Measurements from ENCODE around the gene SOX11. TPM values are rescaled to one million over a fixed set of nuclear protein-coding genes. Genes with fewer than 3 reads are reported as not detected.

Gene SOX11
- total and polyA plus RNA-seq, 2 of the 8 experiments (the other 6 are each of a cell fraction or from before 2014, with no cell fraction given): 9.0 to 55.6 TPM

DNA sequence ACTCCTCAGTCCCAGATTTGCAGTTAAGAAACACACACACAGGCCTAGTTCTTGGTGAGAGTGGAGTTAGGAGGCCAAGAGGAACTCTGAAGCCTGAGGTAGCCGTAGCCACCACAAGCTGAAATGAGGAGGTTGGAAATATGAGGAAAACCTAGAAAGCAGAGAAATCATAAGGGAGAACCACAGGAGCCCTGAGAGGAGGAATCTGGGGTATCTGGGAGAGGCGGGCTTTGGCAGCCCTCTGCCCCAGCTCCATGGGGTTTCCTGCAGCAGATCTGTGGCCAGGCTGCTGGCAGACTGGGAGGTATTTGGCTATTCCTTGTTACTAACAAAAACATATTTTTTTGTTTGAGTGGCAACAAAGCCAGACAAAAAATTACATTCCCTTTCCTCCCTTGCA, 11.0 kb downstream of the SOX11 start:
- Histone ChIP-seq H3K9me3 (ENCODE audit: insufficient read depth in 2 of 2, low read depth in 1 of 2, low read length in 1 of 2) (no peaks in the 10 kb centered on the region), H3K4me2 (ENCODE audit: insufficient read depth in 1 of 2, low read depth in 2 of 2, low read length in 2 of 2) (no peak overlapping the region), H2BK5ac (ENCODE audit: low read depth, low read length) (0 out of 2 replicates have a peak overlapping the region, but pooled peaks have one; percentile 35), H4K5ac (ENCODE audit: insufficient read length, low read depth, low read length) (no peak overlapping the region), H2AFZ (ENCODE audit: low read length) (no peak overlapping the region), H3K23me2 (ENCODE audit: low read depth, low read length) (no peaks in the 10 kb centered on the region), H3K23ac (ENCODE audit: insufficient read length) (no peak overlapping the region), H3K79me2 (ENCODE audit: control insufficient read depth in 1 of 2, insufficient read depth in 2 of 2, low read length in 2 of 2) (peaks cover 0 to 32% of the 10 kb centered on the region in 2 experiments; a peak in 3 of 4 replicates), H3K36me3 (ENCODE audit: control insufficient read depth in 2 of 4, insufficient read depth in 4 of 4, low read length in 3 of 4) (peaks cover 0 to 11% (median 2%) of the 10 kb centered on the region in 4 experiments; a peak in 3 of 8 replicates), H2AK5ac (ENCODE audit: low read depth, low read length) (no peak overlapping the region), H3K27me3 (replicated peaks in 1 of 4; ENCODE audit: control insufficient read depth in 3 of 4, extremely low read depth in 1 of 4, insufficient read depth in 3 of 4, low read length in 3 of 4) (no peaks in the 10 kb centered on the region), H3K4me3 (ENCODE audit: extremely low read depth in 1 of 4, insufficient read depth in 2 of 4, low read depth in 3 of 4, low read length in 4 of 4) (no peak overlapping the region), H3K27ac (ENCODE audit: low read depth, low read length) (no peak overlapping the region), H3K79me1 (ENCODE audit: low read depth, low read length) (no peaks in the 10 kb centered on the region), H4K91ac (replicated peaks; ENCODE audit: insufficient read length, low read length) (no peak overlapping the region), H3K4ac (replicated peaks; ENCODE audit: insufficient read length, low read depth, low read length) (no peak overlapping the region), H3K9ac (replicated peaks in 1 of 4; ENCODE audit: extremely low read depth in 1 of 4, low read depth in 3 of 4, low read length in 3 of 4) (no peak overlapping the region), H2BK12ac (ENCODE audit: low read depth, low read length) (no peak overlapping the region), H3K56ac (replicated peaks; ENCODE audit: insufficient read length, low read depth, low read length) (no peak overlapping the region), H3K14ac (ENCODE audit: insufficient read length) (no peak overlapping the region), H2BK15ac (ENCODE audit: low read length) (no peak overlapping the region), H4K8ac (ENCODE audit: extremely low read depth, insufficient read depth, low read length) (no peak overlapping the region), H3K4me1 (replicated peaks in 1 of 4; ENCODE audit: control insufficient read depth in 3 of 4, insufficient read depth in 4 of 4, low read length in 3 of 4) (peaks cover 2 to 10% (median 8%) of the 10 kb centered on the region in 4 experiments), H2BK20ac (ENCODE audit: low read length) (no peak overlapping the region), H2BK120ac (replicated peaks; ENCODE audit: low read depth, low read length) (no peak overlapping the region), H3K18ac (ENCODE audit: extremely low read depth, low read length) (no peak overlapping the region), H4K20me1 (replicated peaks in 1 of 2; ENCODE audit: control insufficient read depth in 1 of 2, insufficient read depth in 2 of 2, low read length in 2 of 2) (no peaks in the 10 kb centered on the region)
- 91% methylated on average over 2 of the region's 2 CpGs; no CpG with 5 or more reads in 1 of the 2 experiments for WGBS, 2 experiments (ENCODE audit: extremely low coverage in 1 of 2, insufficient coverage in 1 of 2, insufficient read length in 1 of 2, insufficient replicate concordance in 2 of 2, low coverage in 1 of 2, low lambda C conversion rate in 2 of 2, missing lambda C conversion rate in 1 of 2)
- FAIRE-seq: no peak
- POLR2A ChIA-PET (ENCODE audit: partially characterized antibody): interaction anchor here (1.3 to 2.7 kb wide), 4 partner anchors 9 to 18 kb away, joined by 3 to 9 read pairs (median 6); partner anchors contain the start of gene SOX11
- no peak for DNase-seq (ENCODE audit: low read depth in 1 of 2, low spot score in 2 of 2)
- CTCF ChIA-PET (ENCODE audit: partially characterized antibody): interaction anchor here (0.9 kb wide), 1 partner anchor 212 kb away, joined by 3 read pairs; no protein-coding TSS in a partner anchor
- no peak for TF ChIP-seq BCL11A (IDR thresholded peaks at IDR 0.05; ENCODE audit: low read depth in 2 of 2, low read length in 2 of 2)
- TF ChIP-seq YY1 (IDR thresholded peaks at IDR 0.05; ENCODE audit: low read depth, low read length): no peak
- no peak for TF ChIP-seq SUZ12 (IDR thresholded peaks at IDR 0.05; ENCODE audit: low read length)
- no peak for TF ChIP-seq CBX8 (IDR thresholded peaks at IDR 0.05; ENCODE audit: borderline replicate concordance, low read depth, low read length)
- TF ChIP-seq KDM5A (IDR thresholded peaks at IDR 0.05; ENCODE audit: low read length): no peak
- no peak for TF ChIP-seq RFX5 (IDR thresholded peaks at IDR 0.05; ENCODE audit: borderline replicate concordance, low read depth, low read length)
- no peak for TF ChIP-seq RBBP5 (IDR thresholded peaks at IDR 0.05; ENCODE audit: borderline replicate concordance, low read depth, low read length)
- TF ChIP-seq, protein P1, sequence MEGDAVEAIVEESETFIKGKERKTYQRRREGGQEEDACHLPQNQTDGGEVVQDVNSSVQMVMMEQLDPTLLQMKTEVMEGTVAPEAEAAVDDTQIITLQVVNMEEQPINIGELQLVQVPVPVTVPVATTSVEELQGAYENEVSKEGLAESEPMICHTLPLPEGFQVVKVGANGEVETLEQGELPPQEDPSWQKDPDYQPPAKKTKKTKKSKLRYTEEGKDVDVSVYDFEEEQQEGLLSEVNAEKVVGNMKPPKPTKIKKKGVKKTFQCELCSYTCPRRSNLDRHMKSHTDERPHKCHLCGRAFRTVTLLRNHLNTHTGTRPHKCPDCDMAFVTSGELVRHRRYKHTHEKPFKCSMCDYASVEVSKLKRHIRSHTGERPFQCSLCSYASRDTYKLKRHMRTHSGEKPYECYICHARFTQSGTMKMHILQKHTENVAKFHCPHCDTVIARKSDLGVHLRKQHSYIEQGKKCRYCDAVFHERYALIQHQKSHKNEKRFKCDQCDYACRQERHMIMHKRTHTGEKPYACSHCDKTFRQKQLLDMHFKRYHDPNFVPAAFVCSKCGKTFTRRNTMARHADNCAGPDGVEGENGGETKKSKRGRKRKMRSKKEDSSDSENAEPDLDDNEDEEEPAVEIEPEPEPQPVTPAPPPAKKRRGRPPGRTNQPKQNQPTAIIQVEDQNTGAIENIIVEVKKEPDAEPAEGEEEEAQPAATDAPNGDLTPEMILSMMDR (IDR thresholded peaks at IDR 0.05; ENCODE audit: control extremely low read depth in 1 of 3, insufficient read depth in 1 of 3, low read depth in 1 of 3, low read length in 3 of 3): no peak
- TF ChIP-seq RAD21 (IDR thresholded peaks at IDR 0.05 in 1 of 2, conservative IDR thresholded peaks at IDR 0.05 in 1 of 2; ENCODE audit: low read depth in 2 of 2, low read length in 2 of 2): no peak
- no peak for TF ChIP-seq EP300 (IDR thresholded peaks at IDR 0.05; ENCODE audit: borderline replicate concordance in 1 of 2, low read depth in 2 of 2, low read length in 2 of 2)
